Smooth muscle cell of the umbilical artery (primary cell): ENCODE data around the gene PUM1. TPM values are rescaled to one million over a fixed set of nuclear protein-coding genes. Genes with fewer than 3 reads are reported as not detected.

ENCODE experiments used
- total RNA-seq: library from RNA; depleted of rRNA; stranded (reverse); fragments of >200 nt; gene quantifications from 2 replicates; pipeline ENCODE4 v1.2.3, GENCODE V29; 2014

Gene PUM1, protein sequence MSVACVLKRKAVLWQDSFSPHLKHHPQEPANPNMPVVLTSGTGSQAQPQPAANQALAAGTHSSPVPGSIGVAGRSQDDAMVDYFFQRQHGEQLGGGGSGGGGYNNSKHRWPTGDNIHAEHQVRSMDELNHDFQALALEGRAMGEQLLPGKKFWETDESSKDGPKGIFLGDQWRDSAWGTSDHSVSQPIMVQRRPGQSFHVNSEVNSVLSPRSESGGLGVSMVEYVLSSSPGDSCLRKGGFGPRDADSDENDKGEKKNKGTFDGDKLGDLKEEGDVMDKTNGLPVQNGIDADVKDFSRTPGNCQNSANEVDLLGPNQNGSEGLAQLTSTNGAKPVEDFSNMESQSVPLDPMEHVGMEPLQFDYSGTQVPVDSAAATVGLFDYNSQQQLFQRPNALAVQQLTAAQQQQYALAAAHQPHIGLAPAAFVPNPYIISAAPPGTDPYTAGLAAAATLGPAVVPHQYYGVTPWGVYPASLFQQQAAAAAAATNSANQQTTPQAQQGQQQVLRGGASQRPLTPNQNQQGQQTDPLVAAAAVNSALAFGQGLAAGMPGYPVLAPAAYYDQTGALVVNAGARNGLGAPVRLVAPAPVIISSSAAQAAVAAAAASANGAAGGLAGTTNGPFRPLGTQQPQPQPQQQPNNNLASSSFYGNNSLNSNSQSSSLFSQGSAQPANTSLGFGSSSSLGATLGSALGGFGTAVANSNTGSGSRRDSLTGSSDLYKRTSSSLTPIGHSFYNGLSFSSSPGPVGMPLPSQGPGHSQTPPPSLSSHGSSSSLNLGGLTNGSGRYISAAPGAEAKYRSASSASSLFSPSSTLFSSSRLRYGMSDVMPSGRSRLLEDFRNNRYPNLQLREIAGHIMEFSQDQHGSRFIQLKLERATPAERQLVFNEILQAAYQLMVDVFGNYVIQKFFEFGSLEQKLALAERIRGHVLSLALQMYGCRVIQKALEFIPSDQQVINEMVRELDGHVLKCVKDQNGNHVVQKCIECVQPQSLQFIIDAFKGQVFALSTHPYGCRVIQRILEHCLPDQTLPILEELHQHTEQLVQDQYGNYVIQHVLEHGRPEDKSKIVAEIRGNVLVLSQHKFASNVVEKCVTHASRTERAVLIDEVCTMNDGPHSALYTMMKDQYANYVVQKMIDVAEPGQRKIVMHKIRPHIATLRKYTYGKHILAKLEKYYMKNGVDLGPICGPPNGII
- 52.3 and 76.7 TPM in 2 replicates for total RNA-seq

GRCh38 chr1:31065310-31066217 is at the start of gene PUM1:
PUM1 (minus strand) TSS chr1:31065717; CDS start chr1:31059566, 6,151 bp downstream.

GRCh38 chr1:30908696-30909364 is 156.7 kb downstream of the PUM1 start, which contains the start of gene SDC3:
SDC3 (minus strand) TSS chr1:30908758; CDS start chr1:30908586, 172 bp downstream.

Other genes with a start within 250 kb of the PUM1 start
- 29.7 and 55.7 TPM in 2 replicates for gene SDC3, start 157.0 kb downstream of the PUM1 start, total RNA-seq
- not detected in 2 replicates for gene NKAIN1, start 174.2 kb upstream of the PUM1 start, total RNA-seq
- gene SNRNP40, start 231.1 kb upstream of the PUM1 start, total RNA-seq = 67.1 and 74.7 TPM in 2 replicates
- gene ZCCHC17, start 231.3 kb upstream of the PUM1 start, total RNA-seq = 39.9 and 40.1 TPM in 2 replicates